T-cell (primary cell): ENCODE results near the gene GLTP. TPM values are rescaled to one million over a fixed set of nuclear protein-coding genes. Genes with fewer than 3 reads are reported as not detected.
"Not testable (repeated sequence)": the region's sequence is repeated elsewhere in the genome, so short reads cannot be mapped to it uniquely, and the experiment has no call there.

Source experiments
- ATAC-seq, 4 experiments: fragments of 200-7000 bp in 3 of 4; fragments of 150-1000 bp in 1 of 4; cut with Tn5 transposase; replicated peaks in 1 of 4; 1 replicate in 3 of 4; 2 replicates in 1 of 4; pipeline ENCODE4 v1.10.0; 2021; ENCODE audit warnings: moderate library complexity in 3 of 4, mild to moderate bottlenecking in 2 of 4, moderate number of reproducible peaks in 1 of 4
- CTCF ChIA-PET, 2 donors: fragments of 300-600 bp; sonication (Branson Sonifier 250); formaldehyde crosslinking; loops; one replicate each; lab custom pipeline; 2022; ENCODE audit warnings: antibody characterized with exemption in 2 of 2; lab: Charles Lee
- POLR2A ChIA-PET, 2 donors: fragments of 300-600 bp; sonication (Branson Sonifier 250); formaldehyde crosslinking; loops; one replicate each; lab custom pipeline; 2022; ENCODE audit warnings: antibody characterized with exemption in 2 of 2; lab: Charles Lee
- DNase-seq, 35 experiments: peaks; one replicate each; pipeline versions ENCODE4 v3.0.0 to v3.0.0-alpha.2; 2013 to 2023
- H3K27ac ChIP-seq: one replicate; pipeline ENCODE4 v1.5.1; 2013; ENCODE audit warnings: low read length
- H3K27me3 ChIP-seq, 2 experiments: replicated peaks in 1 of 2; 1 replicate in 1 of 2; 2 replicates in 1 of 2; pipeline versions ENCODE4 v1.6.1 to v1.7.0; 2013; ENCODE audit warnings: low read length in 1 of 2, mixed read lengths in 1 of 2; ENCODE audit not compliant: control insufficient read depth in 2 of 2, insufficient read depth in 2 of 2; ENCODE audit errors: extremely low read depth in 1 of 2
- H3K36me3 ChIP-seq, 2 donors: 1 replicate in 1 of 2; 2 replicates in 1 of 2; pipeline versions ENCODE4 v1.6.1 to v1.7.0; 2013; ENCODE audit warnings: low read length in 1 of 2; ENCODE audit not compliant: control insufficient read depth in 2 of 2, insufficient read depth in 1 of 2; ENCODE audit errors: extremely low read depth in 1 of 2
- H3K4me1 ChIP-seq, 2 experiments: 1 replicate in 1 of 2; 2 replicates in 1 of 2; pipeline versions ENCODE4 v1.6.1 to v1.7.0; 2013; ENCODE audit warnings: low read length in 2 of 2, mixed read lengths in 1 of 2; ENCODE audit not compliant: insufficient read depth in 2 of 2, control insufficient read depth in 1 of 2; ENCODE audit errors: extremely low read depth in 1 of 2
- H3K4me3 ChIP-seq, 2 donors: 1 replicate in 1 of 2; 2 replicates in 1 of 2; pipeline versions ENCODE4 v1.5.1 to v1.7.0; 2013; ENCODE audit warnings: mild to moderate bottlenecking in 2 of 2, low read length in 1 of 2, moderate library complexity in 1 of 2; ENCODE audit not compliant: control insufficient read depth in 1 of 2; ENCODE audit errors: extremely low read depth in 1 of 2
- H3K9me3 ChIP-seq: 2 replicates; pipeline ENCODE4 v1.7.0; 2013
- H3K27ac Mint-ChIP-seq, 2 donors: one replicate each; pipeline ENCODE4 v1.8.0; 2020 to 2021; ENCODE audit warnings: mild to moderate bottlenecking in 2 of 2, mixed read lengths in 2 of 2
- H3K27me3 Mint-ChIP-seq, 2 donors: one replicate each; pipeline ENCODE4 v1.8.0; 2021 to 2022; ENCODE audit warnings: mixed read lengths in 2 of 2
- H3K36me3 Mint-ChIP-seq: one replicate; pipeline ENCODE4 v1.8.0; 2021; ENCODE audit warnings: mixed read lengths
- H3K4me1 Mint-ChIP-seq, 3 donors: one replicate each; pipeline ENCODE4 v1.8.0; 2020 to 2022; ENCODE audit warnings: mixed read lengths in 3 of 3, mild to moderate bottlenecking in 1 of 3
- H3K4me3 Mint-ChIP-seq, 3 donors: one replicate each; pipeline ENCODE4 v1.8.0; 2020 to 2022; ENCODE audit warnings: mild to moderate bottlenecking in 3 of 3, mixed read lengths in 3 of 3, moderate library complexity in 3 of 3
- H3K9me3 Mint-ChIP-seq, 3 donors: one replicate each; pipeline ENCODE4 v1.8.0; 2020 to 2022; ENCODE audit warnings: mixed read lengths in 3 of 3
- WGBS: methylation state at CpG from one replicate; pipeline ENCODE4 v1.1.5; 2013; ENCODE audit warnings: missing lambda C conversion rate; ENCODE audit not compliant: insufficient coverage; 5-methylcytosine and 5-hydroxymethylcytosine counted together
- total RNA-seq, 35 experiments: library from RNA in 6 of 35; stranded (reverse) in 6 of 35; fragments of 120-200 nt in 1 of 35; gene quantifications; one replicate each; pipeline versions ENCODE4 v1.2.1 to v1.2.4 and lab custom pipeline; 2013 to 2026

The GLTP gene
- total RNA-seq, 5 donors from 2014 or later (not counting 1 experiment from before 2014, with no cell fraction given), result 22.0 to 29.5 (median 23.8) TPM

GRCh38 chr12:109892165-109892715 is 11.9 kb upstream of the GLTP start:
- Mint-ChIP-seq H3K36me3 (no peaks in the 10 kb centered on the region), H3K4me3 (peak overlapping the region in 1 of 3 donors; percentile 15), H3K27ac (peak overlapping the region in 1 of 2 donors; percentile 60), H3K4me1 (peaks cover 40 to 50% (median 43%) of the 10 kb centered on the region in 3 donors), H3K27me3 (no peaks in the 10 kb centered on the region), H3K9me3 (no peaks in the 10 kb centered on the region)
- no CpG with 5 or more reads among the region's 1 CpG for WGBS
- ATAC-seq, result no peak
- CTCF ChIA-PET, result interaction anchor here in 1 of 2 donors (0.6 kb wide), 1 partner anchor 510 kb away, joined by 3 read pairs; no protein-coding TSS in a partner anchor
- Histone ChIP-seq H3K27me3 (no peaks in the 10 kb centered on the region), H3K4me3 (no peak overlapping the region), H3K4me1 (peaks cover 11 to 46% of the 10 kb centered on the region in 2 experiments), H3K27ac (peak overlapping the region; percentile 26), H3K9me3 (no peaks in the 10 kb centered on the region), H3K36me3 (no peaks in the 10 kb centered on the region)
- no peak for DNase-seq
- POLR2A ChIA-PET, result interaction anchor here (0.5 to 0.6 kb wide), 2 partner anchors 33 to 48 kb away, joined by 3 to 5 read pairs; no protein-coding TSS in a partner anchor

- H3K27ac Mint-ChIP-seq, H3K9me3 ChIP-seq, DNase-seq, H3K36me3 Mint-ChIP-seq, H3K27me3 ChIP-seq, H3K9me3 Mint-ChIP-seq, H3K27me3 Mint-ChIP-seq, POLR2A ChIA-PET, H3K27ac ChIP-seq, ATAC-seq, H3K36me3 ChIP-seq, H3K4me3 ChIP-seq, CTCF ChIA-PET: not testable (repeated sequence)
- H3K4me1 ChIP-seq, result peaks cover 11 to 51% of the 10 kb centered on the region in 2 experiments
- H3K4me1 Mint-ChIP-seq, result peaks cover 40 to 50% (median 43%) of the 10 kb centered on the region in 3 donors
- WGBS, result 100% methylated on average over 1 of the region's 7 CpGs
- H3K4me3 Mint-ChIP-seq, result peak overlapping the region in 1 of 3 donors; percentile 15
Measured at GRCh38 chr12:109891731-109892130, 11.4 kb upstream of the GLTP start.

- ATAC-seq (no peak), DNase-seq (no peak)
- peaks cover 40 to 50% (median 43%) of the 10 kb centered on the region in 3 donors for H3K4me1 Mint-ChIP-seq
- no peaks in the 10 kb centered on the region for H3K9me3 Mint-ChIP-seq
- no peaks in the 10 kb centered on the region for H3K27me3 Mint-ChIP-seq
- H3K4me3 Mint-ChIP-seq, result no peak overlapping the region
- Histone ChIP-seq H3K27ac (no peak overlapping the region), H3K4me3 (no peak overlapping the region), H3K4me1 (peaks cover 11 to 52% of the 10 kb centered on the region in 2 experiments), H3K36me3 (no peaks in the 10 kb centered on the region), H3K9me3 (no peaks in the 10 kb centered on the region), H3K27me3 (no peaks in the 10 kb centered on the region)
- no peaks in the 10 kb centered on the region for H3K36me3 Mint-ChIP-seq
- ChIA-PET POLR2A (no interaction called here), CTCF (interaction anchor here (0.6 to 0.7 kb wide), 2 partner anchors 46 to 1330 kb away, joined by 3 to 4 read pairs; partner anchors contain the start of gene SART3 (in 1 of the 2))
- peak overlapping the region in 1 of 2 donors; percentile 48 for H3K27ac Mint-ChIP-seq
- 98% methylated on average over 9 of the region's 13 CpGs for WGBS
Measured at GRCh38 chr12:109890620-109891170, 10.4 kb upstream of the GLTP start.

- Histone ChIP-seq H3K9me3 (no peaks in the 10 kb centered on the region), H3K4me1 (peaks cover 11 to 49% of the 10 kb centered on the region in 2 experiments), H3K27ac (peak overlapping the region; percentile 93), H3K27me3 (no peaks in the 10 kb centered on the region), H3K4me3 (no peak overlapping the region), H3K36me3 (no peaks in the 10 kb centered on the region)
- DNase-seq, result peak in 8 of 35 experiments; percentile 4 to 61 (median 18)
- Mint-ChIP-seq H3K4me3 (peak overlapping the region; percentile 54 to 69 (median 67)), H3K36me3 (no peaks in the 10 kb centered on the region), H3K27ac (peak overlapping the region; percentile 97 to 100), H3K4me1 (peaks cover 40 to 45% (median 43%) of the 10 kb centered on the region in 3 donors), H3K27me3 (no peaks in the 10 kb centered on the region), H3K9me3 (no peaks in the 10 kb centered on the region)
- CTCF ChIA-PET, result interaction anchor here in 1 of 2 donors (0.6 to 1.6 kb wide), 7 partner anchors 8 to 83 kb away, joined by 3 to 6 read pairs (median 3); partner anchors contain the start of gene GLTP
- POLR2A ChIA-PET, result interaction anchor here (0.7 to 0.8 kb wide), 2 partner anchors 151 to 1526 kb away, joined by 3 to 7 read pairs; no protein-coding TSS in a partner anchor
- WGBS, result 20% methylated on average over 3 of the region's 12 CpGs
- peak; percentile 69 to 84 (median 81) for ATAC-seq
Measured at GRCh38 chr12:109888179-109889020, 8.1 kb upstream of the GLTP start.

GRCh38 chr12:109885616-109886015 is 5.3 kb upstream of the GLTP start:
- no peaks in the 10 kb centered on the region for H3K9me3 Mint-ChIP-seq
- no peaks in the 10 kb centered on the region for H3K36me3 ChIP-seq
- no peak for DNase-seq
- peaks cover 16 to 40% of the 10 kb centered on the region in 2 experiments for H3K4me1 ChIP-seq
- ChIA-PET CTCF (interaction anchor here in 1 of 2 donors (0.6 kb wide), 1 partner anchor 10 kb away, joined by 5 read pairs; no protein-coding TSS in a partner anchor), POLR2A (interaction anchor here (0.6 kb wide), 2 partner anchors 123 to 760 kb away, joined by 3 to 5 read pairs; no protein-coding TSS in a partner anchor)
- H3K4me3 Mint-ChIP-seq, result no peak overlapping the region
- H3K4me3 ChIP-seq, result no peak overlapping the region
- ATAC-seq, result no peak
- H3K27ac ChIP-seq, result no peak overlapping the region
- H3K27me3 ChIP-seq, result no peaks in the 10 kb centered on the region
- WGBS, result 98% methylated on average over 7 of the region's 10 CpGs
- H3K4me1 Mint-ChIP-seq, result peaks cover 35 to 37% (median 37%) of the 10 kb centered on the region in 3 donors
- no peaks in the 10 kb centered on the region for H3K36me3 Mint-ChIP-seq
- H3K9me3 ChIP-seq, result no peaks in the 10 kb centered on the region
- H3K27me3 Mint-ChIP-seq, result no peaks in the 10 kb centered on the region
- no peak overlapping the region for H3K27ac Mint-ChIP-seq

GRCh38 chr12:109883461-109883860 is 3.1 kb upstream of the GLTP start:
- Histone ChIP-seq H3K27me3 (no peaks in the 10 kb centered on the region), H3K4me1 (peaks cover 20 to 39% of the 10 kb centered on the region in 2 experiments), H3K4me3 (no peak overlapping the region), H3K27ac (no peak overlapping the region), H3K9me3 (no peaks in the 10 kb centered on the region), H3K36me3 (no peaks in the 10 kb centered on the region)
- no peak for DNase-seq
- ATAC-seq, result no peak
- H3K27ac Mint-ChIP-seq, result no peak overlapping the region
- H3K9me3 Mint-ChIP-seq, result no peaks in the 10 kb centered on the region
- H3K27me3 Mint-ChIP-seq, result no peaks in the 10 kb centered on the region
- ChIA-PET POLR2A (no interaction called here), CTCF (no interaction called here)
- peaks cover 37 to 38% (median 37%) of the 10 kb centered on the region in 3 donors for H3K4me1 Mint-ChIP-seq
- no peak overlapping the region for H3K4me3 Mint-ChIP-seq
- WGBS, result 66% methylated on average over 4 of the region's 4 CpGs
- no peaks in the 10 kb centered on the region for H3K36me3 Mint-ChIP-seq
